HG02973 (cell line): ENCODE data around the gene ZNF652.
"Not testable (repeated sequence)": the region's sequence is repeated elsewhere in the genome, so short reads cannot be mapped to it uniquely, and the experiment has no call there.

Experiments used
- ATAC-seq: cut with Tn5 transposase; IDR thresholded peaks from one replicate; pipeline ENCODE4 v1.9.1; 2021; ENCODE audit warnings: moderate library complexity; ENCODE audit not compliant: unreplicated experiment

The ZNF652 gene

DNA sequence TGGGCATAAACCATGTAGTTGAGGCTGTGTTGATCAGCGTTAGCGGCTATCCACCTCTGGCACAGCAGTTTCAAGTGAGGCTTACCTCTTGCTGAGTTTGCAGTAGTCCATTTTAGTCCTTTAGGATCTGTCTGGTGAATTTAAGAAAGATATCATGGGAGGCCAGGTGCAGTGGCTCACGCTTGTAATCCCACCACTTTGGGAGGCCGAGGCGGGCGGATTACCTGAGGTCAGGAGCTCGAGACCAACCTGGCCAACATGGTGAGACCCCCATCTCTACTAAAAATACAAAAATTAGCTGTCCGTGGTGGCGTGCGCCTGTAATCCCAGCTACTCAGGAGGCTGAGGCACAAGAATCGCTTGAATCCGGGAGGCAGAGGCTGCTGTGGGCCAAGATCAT lies 86.1 kb downstream of the ZNF652 start:
- ATAC-seq, result not testable (repeated sequence)

DNA sequence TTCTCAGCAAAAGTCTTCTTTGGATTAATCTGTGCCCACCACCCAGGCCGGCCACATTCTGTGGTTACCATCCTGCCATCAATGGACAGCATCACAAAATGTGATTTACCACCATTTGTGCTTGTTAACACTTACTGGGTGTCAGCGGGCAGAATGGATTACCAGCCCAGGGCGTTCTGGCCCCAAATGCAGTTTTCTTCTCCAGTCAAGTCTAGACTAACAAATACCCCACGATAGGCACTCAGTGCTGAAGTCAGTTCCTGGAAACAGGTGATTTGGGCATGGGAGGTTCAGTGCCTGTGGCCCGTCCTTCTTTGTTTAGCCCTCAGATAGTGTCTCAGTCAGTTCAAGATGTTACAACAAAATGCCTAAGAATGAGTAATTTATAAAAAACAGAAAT lies 92.7 kb downstream of the ZNF652 start:
- ATAC-seq, result no peak

DNA sequence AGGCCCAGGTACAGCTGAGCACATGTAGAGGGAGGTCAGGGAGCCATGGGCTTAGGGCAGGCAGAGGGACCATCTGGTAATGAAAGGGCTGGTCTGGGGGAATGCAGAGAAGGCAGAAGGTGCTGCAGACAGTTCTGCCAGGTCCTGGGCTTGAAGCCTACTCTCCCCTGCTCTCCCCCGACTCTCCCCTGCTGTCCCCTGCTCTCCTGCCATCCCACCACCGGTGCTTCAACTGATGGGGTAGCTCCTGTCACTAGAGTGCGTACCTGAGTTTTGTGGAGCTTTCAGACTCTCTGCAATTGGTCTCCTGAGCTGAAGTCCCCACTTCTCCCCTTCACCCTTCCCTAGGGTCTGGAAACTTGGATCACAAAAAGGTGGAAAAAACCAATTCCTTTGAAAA lies 94.1 kb downstream of the ZNF652 start:
- no peak for ATAC-seq

- ATAC-seq, result no peak
These were observed 95.8 kb downstream of the ZNF652 start for GRCh38 chr17:49266233-49266632.

- ATAC-seq, result not testable (repeated sequence)
These were observed 100.5 kb downstream of the ZNF652 start for GRCh38 chr17:49261540-49261939.

GRCh38 chr17:49260817-49261291 lies 101.2 kb downstream of the ZNF652 start:
- no peak for ATAC-seq

GRCh38 chr17:49260011-49260816 lies 101.8 kb downstream of the ZNF652 start:
- ATAC-seq, result no peak

- ATAC-seq, result no peak
These were observed 102.4 kb downstream of the ZNF652 start for GRCh38 chr17:49259663-49260010.

DNA sequence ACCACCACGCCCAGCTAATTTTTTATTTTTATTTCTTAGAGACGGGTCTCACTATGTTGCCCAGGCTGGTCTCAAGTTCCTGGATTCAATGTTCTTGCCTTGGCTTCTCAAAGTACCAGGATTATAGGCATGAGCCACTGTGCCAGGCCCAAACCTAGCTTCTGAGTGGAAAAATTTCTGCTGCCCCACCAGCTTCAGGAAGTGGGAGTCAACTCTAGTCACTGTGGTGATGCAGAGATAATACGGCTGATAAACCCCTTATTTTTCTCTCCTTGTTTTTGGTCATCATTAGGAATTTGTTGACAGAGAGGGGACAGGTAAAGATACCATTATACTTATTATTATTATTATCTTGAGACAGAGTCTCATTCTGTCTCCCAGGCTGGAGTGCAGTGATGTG lies 103.7 kb downstream of the ZNF652 start:
- no peak for ATAC-seq

DNA sequence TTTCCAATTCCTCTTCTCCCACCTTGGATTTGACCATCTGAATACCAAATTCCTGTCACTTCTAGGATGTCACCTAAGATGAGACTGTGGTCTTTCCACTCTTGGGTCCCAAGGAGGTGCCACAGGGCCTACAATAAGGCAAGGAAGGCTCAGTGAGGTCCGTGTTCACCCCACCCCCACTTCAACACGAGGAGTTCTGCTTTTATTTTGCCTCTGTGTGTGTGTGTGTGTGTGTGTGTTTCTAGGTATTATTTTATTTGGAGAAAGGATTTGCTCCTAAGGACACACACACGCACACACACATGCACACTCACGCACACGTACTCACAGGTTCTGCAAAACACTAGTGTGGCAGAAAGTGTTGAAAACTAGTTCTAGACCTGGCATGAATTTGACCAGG lies 106.9 kb downstream of the ZNF652 start:
- no peak for ATAC-seq

- no peak for ATAC-seq
These were observed 108.0 kb downstream of the ZNF652 start for GRCh38 chr17:49254066-49254465.

DNA sequence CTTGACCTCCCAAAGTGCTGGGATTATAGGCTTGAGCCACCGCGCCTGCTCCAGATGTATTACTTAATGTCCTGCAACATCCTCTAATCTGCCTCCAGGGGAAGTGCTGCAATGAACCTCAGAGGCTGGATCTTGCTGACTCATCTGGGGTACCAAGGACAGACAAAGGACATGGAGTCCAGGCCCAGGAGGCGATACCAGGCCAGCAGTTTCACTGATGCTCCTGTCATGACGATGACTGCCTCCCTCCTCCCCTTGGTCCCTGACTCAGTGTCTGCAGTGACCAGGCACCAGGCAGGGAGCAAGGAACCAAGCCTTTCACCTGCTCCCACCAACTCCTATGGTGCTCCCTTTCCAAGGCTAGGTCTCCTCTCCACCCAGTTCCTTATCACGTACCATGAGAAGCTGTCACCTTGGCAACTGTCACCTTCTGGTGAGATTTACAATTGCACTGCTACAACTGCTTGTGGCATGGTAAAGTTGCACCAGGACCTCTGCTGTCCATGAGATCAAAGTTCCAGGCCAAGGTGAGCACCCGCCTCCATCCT lies 109.8 kb downstream of the ZNF652 start:
- no peak for ATAC-seq

GRCh38 chr17:49249890-49250522 lies 112.0 kb downstream of the ZNF652 start:
- ATAC-seq, result no peak

DNA sequence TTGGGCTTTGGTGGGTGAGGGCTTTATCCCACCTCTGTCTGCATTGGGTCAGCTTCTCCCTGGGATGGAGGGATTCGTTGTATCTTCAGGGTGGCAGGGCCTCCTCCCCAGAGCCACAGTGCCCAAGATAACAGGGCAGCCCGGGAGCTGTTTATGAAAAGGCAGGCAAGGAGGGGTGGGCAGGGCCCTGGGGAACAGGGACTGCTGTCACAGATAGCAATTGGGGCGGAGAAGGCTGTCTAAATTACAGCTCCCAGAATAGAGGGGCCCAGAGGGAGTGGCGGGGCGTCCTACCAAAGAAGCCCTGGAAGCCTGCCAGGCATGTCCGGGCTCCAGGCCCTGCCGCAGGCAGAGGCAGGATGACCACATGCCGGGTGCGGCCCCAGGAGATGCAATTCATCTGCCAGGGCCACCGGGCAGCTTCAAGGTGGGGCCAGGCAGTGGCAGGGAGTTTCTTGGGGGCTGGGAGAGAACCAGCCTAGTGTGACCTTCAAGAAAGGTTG lies 112.7 kb downstream of the ZNF652 start:
- no peak for ATAC-seq

DNA sequence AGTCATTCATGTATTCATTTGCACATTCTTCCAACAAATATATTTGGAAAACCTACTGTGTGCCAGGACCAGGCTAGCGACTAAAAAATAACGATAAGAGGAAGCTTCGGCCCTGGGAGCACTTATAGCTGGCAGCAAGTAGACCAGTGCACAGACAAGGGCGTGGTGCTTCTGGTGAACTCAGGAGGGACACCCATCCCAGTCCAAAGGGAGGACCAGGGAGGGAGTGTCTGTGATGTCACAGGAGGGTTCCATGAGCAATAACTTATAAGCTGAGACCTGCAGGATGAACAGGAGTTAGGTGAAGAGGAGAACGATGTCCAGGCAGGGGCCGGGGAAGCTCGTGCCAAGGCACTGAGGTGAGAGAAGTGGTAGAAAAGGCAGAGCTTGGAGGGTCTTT lies 114.1 kb downstream of the ZNF652 start:
- ATAC-seq, result no peak

DNA sequence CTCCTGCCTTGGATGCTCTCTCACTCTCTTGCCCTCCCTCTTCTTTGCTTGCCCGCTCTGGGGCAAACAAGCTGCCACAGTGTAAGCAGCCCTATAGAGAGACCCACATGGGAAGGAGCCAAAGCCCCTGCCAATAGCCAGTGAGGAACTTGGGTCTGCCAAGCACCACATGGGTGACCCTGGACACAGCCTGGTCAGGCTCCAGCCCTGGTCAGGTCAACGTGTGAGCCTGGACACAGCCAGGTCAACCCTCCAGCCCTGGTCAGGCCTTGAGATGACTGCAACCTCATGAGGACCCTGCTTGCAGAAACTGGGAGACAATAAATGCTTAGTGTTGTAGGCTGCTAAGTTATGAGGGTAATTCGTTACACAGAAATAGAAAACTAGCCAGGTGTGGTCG lies 117.2 kb downstream of the ZNF652 start:
- ATAC-seq, result no peak
